IMR-90 (cell line): ENCODE data around the gene ORC6.

Source experiments
- BHLHE40 ChIP-seq: fragments of 150-350 bp; IDR thresholded peaks from 2 replicates; pipeline ENCODE4 v1.6.1; 2016; ENCODE audit warnings: mild to moderate bottlenecking, low read depth, low read length
- CHD1 ChIP-seq: IDR thresholded peaks from 2 replicates; pipeline ENCODE4 v1.6.1; 2012; ENCODE audit warnings: low read depth, low read length, improper control_type of control experiment
- FOS ChIP-seq: fragments of 150-350 bp; IDR thresholded peaks from 2 replicates; pipeline ENCODE4 v1.6.1; 2016; ENCODE audit warnings: low read depth, low read length
- POLR2A ChIP-seq: IDR thresholded peaks from 2 replicates; pipeline ENCODE4 v1.6.1; 2012; ENCODE audit warnings: mild to moderate bottlenecking, low read depth, low read length
- RAD21 ChIP-seq: IDR thresholded peaks from 2 replicates; pipeline ENCODE4 v1.6.1; 2012; ENCODE audit warnings: low read length, improper control_type of control experiment
- TF ChIP-seq, protein P1 (sequence below): conservative IDR thresholded peaks from 2 replicates; pipeline ENCODE4 v1.5.1; 2012; ENCODE audit warnings: mild to moderate bottlenecking, low read depth, low read length, improper control_type of control experiment

DNA sequence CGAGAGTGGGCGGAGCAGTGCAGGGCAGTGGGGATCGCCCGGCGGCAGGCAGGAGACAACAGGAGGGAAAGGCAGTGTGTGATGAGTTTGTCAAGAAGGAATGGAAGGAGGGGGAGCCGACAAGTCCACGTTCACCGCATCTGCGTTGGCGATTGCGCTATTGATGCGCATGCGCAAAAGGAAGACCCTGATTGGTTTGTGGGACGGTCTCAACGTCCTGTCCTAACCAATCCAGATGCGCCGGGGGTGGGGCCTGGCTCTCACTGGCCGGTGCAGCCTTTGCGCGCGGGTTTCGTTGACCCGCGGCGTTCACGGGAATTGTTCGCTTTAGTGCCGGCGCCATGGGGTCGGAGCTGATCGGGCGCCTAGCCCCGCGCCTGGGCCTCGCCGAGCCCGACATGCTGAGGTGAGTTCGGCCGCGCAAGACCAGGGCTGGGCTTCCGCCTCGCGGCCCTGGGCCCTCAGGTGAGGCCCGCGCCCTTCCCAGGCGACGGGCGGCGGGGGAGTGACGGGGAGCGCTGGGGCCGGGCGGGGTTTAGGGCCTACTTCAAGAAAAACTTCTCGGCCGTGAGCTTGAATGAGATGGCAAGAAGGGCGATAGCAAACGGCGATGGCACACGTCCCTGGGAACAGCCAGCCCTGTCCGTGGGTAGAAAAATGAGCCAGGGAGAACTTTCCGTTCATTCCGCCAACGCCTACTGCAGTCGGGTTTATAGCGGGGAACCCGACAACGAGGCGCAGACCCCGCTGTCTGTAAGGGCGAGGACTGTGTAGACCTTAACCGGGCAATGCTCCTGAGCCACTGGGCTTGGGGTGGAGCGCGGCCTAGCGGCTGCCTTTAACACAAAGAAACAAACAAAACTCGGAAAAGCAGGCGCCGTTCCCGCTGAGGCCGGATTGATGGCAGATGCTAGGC, at the start of gene ORC6:
- TF ChIP-seq, protein P1, sequence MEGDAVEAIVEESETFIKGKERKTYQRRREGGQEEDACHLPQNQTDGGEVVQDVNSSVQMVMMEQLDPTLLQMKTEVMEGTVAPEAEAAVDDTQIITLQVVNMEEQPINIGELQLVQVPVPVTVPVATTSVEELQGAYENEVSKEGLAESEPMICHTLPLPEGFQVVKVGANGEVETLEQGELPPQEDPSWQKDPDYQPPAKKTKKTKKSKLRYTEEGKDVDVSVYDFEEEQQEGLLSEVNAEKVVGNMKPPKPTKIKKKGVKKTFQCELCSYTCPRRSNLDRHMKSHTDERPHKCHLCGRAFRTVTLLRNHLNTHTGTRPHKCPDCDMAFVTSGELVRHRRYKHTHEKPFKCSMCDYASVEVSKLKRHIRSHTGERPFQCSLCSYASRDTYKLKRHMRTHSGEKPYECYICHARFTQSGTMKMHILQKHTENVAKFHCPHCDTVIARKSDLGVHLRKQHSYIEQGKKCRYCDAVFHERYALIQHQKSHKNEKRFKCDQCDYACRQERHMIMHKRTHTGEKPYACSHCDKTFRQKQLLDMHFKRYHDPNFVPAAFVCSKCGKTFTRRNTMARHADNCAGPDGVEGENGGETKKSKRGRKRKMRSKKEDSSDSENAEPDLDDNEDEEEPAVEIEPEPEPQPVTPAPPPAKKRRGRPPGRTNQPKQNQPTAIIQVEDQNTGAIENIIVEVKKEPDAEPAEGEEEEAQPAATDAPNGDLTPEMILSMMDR, result peak; percentile 64
- TF ChIP-seq RAD21 (peak; percentile 58), CHD1 (0 out of 2 replicates have a peak, but pooled peaks have one; percentile 50), POLR2A (peak; percentile 74), BHLHE40 (0 out of 2 replicates have a peak, but pooled peaks have one; percentile 13), FOS (peak; percentile 21; the same call in 1 of the 2 replicates)
